Measurements from ENCODE around the gene PHB1. TPM values are rescaled to one million over a fixed set of nuclear protein-coding genes. Genes with fewer than 3 reads are reported as not detected.
"Not testable (repeated sequence)": the region's sequence is repeated elsewhere in the genome, so short reads cannot be mapped to it uniquely, and the experiment has no call there.

The PHB1 gene
- total RNA-seq, 2 donors from 2014 or later, result 45.8 to 49.9 TPM

- H3K27me3 Mint-ChIP-seq, result peaks cover 71% of the 10 kb centered on the region
- H3K9me3 ChIP-seq (ENCODE audit: control insufficient read depth, low read length, poor library complexity, severe bottlenecking), result no peaks in the 10 kb centered on the region
- H3K4me1 Mint-ChIP-seq, result peaks cover 11% of the 10 kb centered on the region
- ATAC-seq (no peak), DNase-seq (no peak)
- H3K4me3 Mint-ChIP-seq, result no peak overlapping the region
- H3K36me3 Mint-ChIP-seq (ENCODE audit: low read depth), result peaks cover 9% of the 10 kb centered on the region
- no peak overlapping the region for H3K27ac Mint-ChIP-seq
These were observed 21.5 kb upstream of the PHB1 start for GRCh38 chr17:49436174-49436573.

GRCh38 chr17:49435671-49436029 is 21.0 kb upstream of the PHB1 start:
- ATAC-seq (no peak), DNase-seq (peak in 1 of 3 donors; percentile 1)
- H3K4me1 Mint-ChIP-seq, result peaks cover 11% of the 10 kb centered on the region
- no peak overlapping the region for H3K27ac Mint-ChIP-seq
- peaks cover 9% of the 10 kb centered on the region for H3K36me3 Mint-ChIP-seq (ENCODE audit: low read depth)
- no peak overlapping the region for H3K4me3 Mint-ChIP-seq
- no peaks in the 10 kb centered on the region for H3K9me3 ChIP-seq (ENCODE audit: control insufficient read depth, low read length, poor library complexity, severe bottlenecking)
- peaks cover 66% of the 10 kb centered on the region for H3K27me3 Mint-ChIP-seq

- ATAC-seq (no peak), DNase-seq (peak in 2 of 3 donors; percentile 9 to 50)
- peaks cover 11% of the 10 kb centered on the region for H3K4me1 Mint-ChIP-seq
- no peak overlapping the region for H3K27ac Mint-ChIP-seq
- no peaks in the 10 kb centered on the region for H3K9me3 ChIP-seq (ENCODE audit: control insufficient read depth, low read length, poor library complexity, severe bottlenecking)
- peaks cover 9% of the 10 kb centered on the region for H3K36me3 Mint-ChIP-seq (ENCODE audit: low read depth)
- H3K27me3 Mint-ChIP-seq, result peaks cover 59% of the 10 kb centered on the region
- no peak overlapping the region for H3K4me3 Mint-ChIP-seq
These were observed 20.4 kb upstream of the PHB1 start for GRCh38 chr17:49434821-49435670.

- peaks cover 8% of the 10 kb centered on the region for H3K4me1 Mint-ChIP-seq
- peaks cover 6% of the 10 kb centered on the region for H3K36me3 Mint-ChIP-seq (ENCODE audit: low read depth)
These were observed 18.5 kb upstream of the PHB1 start for GRCh38 chr17:49433000-49433694.

GRCh38 chr17:49431743-49432142 is 17.1 kb upstream of the PHB1 start:
- peaks cover 7% of the 10 kb centered on the region for H3K4me1 Mint-ChIP-seq
- no peak overlapping the region for H3K4me3 Mint-ChIP-seq
- no peaks in the 10 kb centered on the region for H3K9me3 ChIP-seq (ENCODE audit: control insufficient read depth, low read length, poor library complexity, severe bottlenecking)
- peaks cover 3% of the 10 kb centered on the region for H3K36me3 Mint-ChIP-seq (ENCODE audit: low read depth)
- ATAC-seq (no peak), DNase-seq (peak in 1 of 3 donors; percentile 0)
- no peak overlapping the region for H3K27ac Mint-ChIP-seq
- peaks cover 45% of the 10 kb centered on the region for H3K27me3 Mint-ChIP-seq

More at GRCh38 chr17:49433000-49433694, 18.5 kb upstream of the PHB1 start:
- Mint-ChIP-seq H3K4me3 (no peak overlapping the region), H3K27me3 (peaks cover 45% of the 10 kb centered on the region), H3K27ac (no peak overlapping the region)
- no peaks in the 10 kb centered on the region for H3K9me3 ChIP-seq (ENCODE audit: control insufficient read depth, low read length, poor library complexity, severe bottlenecking)
- ATAC-seq (no peak), DNase-seq (peak in 1 of 3 donors; percentile 3)

- Mint-ChIP-seq H3K27me3 (peaks cover 37% of the 10 kb centered on the region), H3K4me3 (no peak overlapping the region), H3K27ac (no peak overlapping the region), H3K36me3 (ENCODE audit: low read depth) (peaks cover 2% of the 10 kb centered on the region), H3K4me1 (peaks cover 2% of the 10 kb centered on the region)
- no peak for DNase-seq
- no peak for ATAC-seq
- peaks cover 5% of the 10 kb centered on the region for H3K9me3 ChIP-seq (ENCODE audit: control insufficient read depth, low read length, poor library complexity, severe bottlenecking)
These were observed 10.3 kb upstream of the PHB1 start for GRCh38 chr17:49425004-49425286.

- not testable (repeated sequence) for ATAC-seq; H3K9me3 ChIP-seq (ENCODE audit: control insufficient read depth, low read length, poor library complexity, severe bottlenecking); H3K27ac Mint-ChIP-seq; H3K4me3 Mint-ChIP-seq; H3K36me3 Mint-ChIP-seq (ENCODE audit: low read depth); H3K4me1 Mint-ChIP-seq; DNase-seq
- peaks cover 38% of the 10 kb centered on the region for H3K27me3 Mint-ChIP-seq
These were observed 9.8 kb upstream of the PHB1 start for GRCh38 chr17:49424276-49425003.

- ATAC-seq (no peak), DNase-seq (no peak)
- peaks cover 31% of the 10 kb centered on the region for H3K27me3 Mint-ChIP-seq
- peaks cover 3% of the 10 kb centered on the region for H3K4me1 Mint-ChIP-seq
- H3K9me3 ChIP-seq (ENCODE audit: control insufficient read depth, low read length, poor library complexity, severe bottlenecking), result peaks cover 5% of the 10 kb centered on the region
- H3K27ac Mint-ChIP-seq, result no peak overlapping the region
- no peak overlapping the region for H3K4me3 Mint-ChIP-seq
- H3K36me3 Mint-ChIP-seq (ENCODE audit: low read depth), result peaks cover 2% of the 10 kb centered on the region
These were observed 8.0 kb upstream of the PHB1 start for GRCh38 chr17:49422714-49423113.

GRCh38 chr17:49419761-49420160 is 5.1 kb upstream of the PHB1 start:
- ATAC-seq; H3K27ac Mint-ChIP-seq; DNase-seq; H3K36me3 Mint-ChIP-seq (ENCODE audit: low read depth); H3K4me1 Mint-ChIP-seq; H3K4me3 Mint-ChIP-seq; H3K9me3 ChIP-seq (ENCODE audit: control insufficient read depth, low read length, poor library complexity, severe bottlenecking): not testable (repeated sequence)
- peaks cover 13% of the 10 kb centered on the region for H3K27me3 Mint-ChIP-seq

- not testable (repeated sequence) for H3K4me3 Mint-ChIP-seq; H3K27ac Mint-ChIP-seq; H3K27me3 Mint-ChIP-seq; H3K9me3 ChIP-seq (ENCODE audit: control insufficient read depth, low read length, poor library complexity, severe bottlenecking); DNase-seq; H3K36me3 Mint-ChIP-seq (ENCODE audit: low read depth); ATAC-seq
- peaks cover 14% of the 10 kb centered on the region for H3K4me1 Mint-ChIP-seq
These were observed 4.4 kb upstream of the PHB1 start for GRCh38 chr17:49418754-49419740.

- no peak for DNase-seq
- peaks cover 10% of the 10 kb centered on the region for H3K36me3 Mint-ChIP-seq (ENCODE audit: low read depth)
- H3K4me1 Mint-ChIP-seq, result peaks cover 22% of the 10 kb centered on the region
- no peaks in the 10 kb centered on the region for H3K27me3 Mint-ChIP-seq
- H3K9me3 ChIP-seq (ENCODE audit: control insufficient read depth, low read length, poor library complexity, severe bottlenecking), result no peaks in the 10 kb centered on the region
- H3K4me3 Mint-ChIP-seq, result peak overlapping the region; percentile 100
- ATAC-seq, result no peak
- H3K27ac Mint-ChIP-seq, result peak overlapping the region; percentile 99
These were observed 436 bp downstream of the PHB1 start for GRCh38 chr17:49414271-49414621.

GRCh38 chr17:49409066-49409465 is 5.6 kb downstream of the PHB1 start:
- Mint-ChIP-seq H3K27me3 (no peaks in the 10 kb centered on the region), H3K4me1 (peaks cover 8% of the 10 kb centered on the region), H3K4me3 (no peak overlapping the region), H3K27ac (no peak overlapping the region), H3K36me3 (ENCODE audit: low read depth) (peaks cover 15% of the 10 kb centered on the region)
- ATAC-seq (no peak), DNase-seq (no peak)
- no peaks in the 10 kb centered on the region for H3K9me3 ChIP-seq (ENCODE audit: control insufficient read depth, low read length, poor library complexity, severe bottlenecking)

All from T-helper 17 cell (primary cell).